Measurements from ENCODE around the gene CKS1B. TPM values are rescaled to one million over a fixed set of nuclear protein-coding genes. Genes with fewer than 3 reads are reported as not detected.

The CKS1B gene
- total and polyA plus RNA-seq, 9 of the 15 experiments (the other 6 are each of a cell fraction or from before 2014, with no cell fraction given), result 215 to 1,103 (median 460) TPM

- Histone ChIP-seq H3K9ac (ENCODE audit: insufficient read depth in 1 of 2, low read depth in 2 of 2, low read length in 2 of 2) (peak overlapping the region in 1 of 2 experiments; percentile 83; a peak in 3 of 4 replicates), H4K20me1 (replicated peaks; ENCODE audit: control insufficient read depth, insufficient read depth, low read length) (peaks cover 3% of the 10 kb centered on the region), H3K27me3 (ENCODE audit: control insufficient read depth in 2 of 2, insufficient read depth in 2 of 2, low read length in 2 of 2) (no peaks in the 10 kb centered on the region), H3K4me2 (ENCODE audit: insufficient read depth, low read length) (no peak overlapping the region), H2AFZ (ENCODE audit: low read depth, low read length) (no peak overlapping the region), H3K4me1 (replicated peaks in 1 of 2; ENCODE audit: control insufficient read depth in 2 of 2, insufficient read depth in 2 of 2, low read length in 2 of 2) (peaks cover 87 to 91% of the 10 kb centered on the region in 2 experiments), H3K36me3 (ENCODE audit: control insufficient read depth, insufficient read depth, low read length) (peaks cover 73% of the 10 kb centered on the region; the same call in 2 of the 3 replicates), H3K9me1 (ENCODE audit: control insufficient read depth, insufficient read depth, low read length) (no peaks in the 10 kb centered on the region), H3K4me3 (no peak overlapping the region), H3K9me3 (replicated peaks; ENCODE audit: control insufficient read depth, insufficient read depth, low read depth, low read length) (no peaks in the 10 kb centered on the region), H3K79me2 (ENCODE audit: control insufficient read depth, insufficient read depth, low read length) (peaks cover 91% of the 10 kb centered on the region), H3K27ac (ENCODE audit: extremely low read depth, low read depth, low read length) (peak overlapping the region; percentile 57; the same call in 1 of the 3 replicates)
- no peak for DNase-seq (ENCODE audit: extremely low read depth in 1 of 4, low spot score in 3 of 4)
- in situ Hi-C loops (cut with MboI) (no loop called here), intact Hi-C loops (cut with micrococcal nuclease) (no loop called here)
- CTCF ChIA-PET (ENCODE audit: low intra/inter-chr PET ratio), result no interaction called here
- TF ChIP-seq RBFOX2 (IDR thresholded peaks at IDR 0.05; ENCODE audit: low read depth, low read length), result peak; percentile 50
- TF ChIP-seq, protein P1, sequence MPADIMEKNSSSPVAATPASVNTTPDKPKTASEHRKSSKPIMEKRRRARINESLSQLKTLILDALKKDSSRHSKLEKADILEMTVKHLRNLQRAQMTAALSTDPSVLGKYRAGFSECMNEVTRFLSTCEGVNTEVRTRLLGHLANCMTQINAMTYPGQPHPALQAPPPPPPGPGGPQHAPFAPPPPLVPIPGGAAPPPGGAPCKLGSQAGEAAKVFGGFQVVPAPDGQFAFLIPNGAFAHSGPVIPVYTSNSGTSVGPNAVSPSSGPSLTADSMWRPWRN (IDR thresholded peaks at IDR 0.05; ENCODE audit: low read depth), result no peak
- peak; percentile 45; the same call in 1 of the 2 replicates for TF ChIP-seq POLR2G (IDR thresholded peaks at IDR 0.05; ENCODE audit: low read depth, low read length)
- no peak for ATAC-seq
- POLR2A ChIA-PET, result interaction anchor here (0.6 to 1.7 kb wide), 3 partner anchors 8 to 37 kb away, joined by 3 to 12 read pairs (median 5); no protein-coding TSS in a partner anchor
- FAIRE-seq, result no peak
- WGBS (ENCODE audit: insufficient coverage, low coverage, missing lambda C conversion rate), result 83% methylated on average over 7 of the region's 12 CpGs
- BruUV-seq (replicated peaks), result no TSS peak
Observed at GRCh38 chr1:155009221-155009711, 34.8 kb downstream of the CKS1B start.

GRCh38 chr1:155009742-155010141, 35.3 kb downstream of the CKS1B start:
- ChIA-PET POLR2A (interaction anchor here (0.7 kb wide), 1 partner anchor 9 kb away, joined by 5 read pairs; no protein-coding TSS in a partner anchor), CTCF (ENCODE audit: low intra/inter-chr PET ratio) (no interaction called here)
- H3K36me3 ChIP-seq (ENCODE audit: control insufficient read depth, insufficient read depth, low read length), result peaks cover 73% of the 10 kb centered on the region; the same call in 2 of the 3 replicates
- no peaks in the 10 kb centered on the region for H3K9me3 ChIP-seq (replicated peaks; ENCODE audit: control insufficient read depth, insufficient read depth, low read depth, low read length)
- intact Hi-C loops (cut with micrococcal nuclease) (no loop called here), in situ Hi-C loops (cut with MboI) (no loop called here)
- peaks cover 3% of the 10 kb centered on the region for H4K20me1 ChIP-seq (replicated peaks; ENCODE audit: control insufficient read depth, insufficient read depth, low read length)
- no peak for ATAC-seq
- FAIRE-seq, result no peak
- DNase-seq (ENCODE audit: extremely low read depth in 1 of 4, low spot score in 3 of 4), result no peak
- peaks cover 86 to 87% of the 10 kb centered on the region in 2 experiments for H3K4me1 ChIP-seq (replicated peaks in 1 of 2; ENCODE audit: control insufficient read depth in 2 of 2, insufficient read depth in 2 of 2, low read length in 2 of 2)
- no peak overlapping the region for H3K4me2 ChIP-seq (ENCODE audit: insufficient read depth, low read length)
- peaks cover 89% of the 10 kb centered on the region for H3K79me2 ChIP-seq (ENCODE audit: control insufficient read depth, insufficient read depth, low read length)
- no peaks in the 10 kb centered on the region for H3K27me3 ChIP-seq (ENCODE audit: control insufficient read depth in 2 of 2, insufficient read depth in 2 of 2, low read length in 2 of 2)
- no peak overlapping the region for H2AFZ ChIP-seq (ENCODE audit: low read depth, low read length)
- no peak overlapping the region for H3K4me3 ChIP-seq
- 89% methylated on average over 5 of the region's 5 CpGs for WGBS (ENCODE audit: insufficient coverage, low coverage, missing lambda C conversion rate)
- H3K9ac ChIP-seq (ENCODE audit: insufficient read depth in 1 of 2, low read depth in 2 of 2, low read length in 2 of 2), result peak overlapping the region in 1 of 2 experiments; percentile 78; a peak in 1 of 4 replicates
- H3K27ac ChIP-seq (ENCODE audit: extremely low read depth, low read depth, low read length), result no peak overlapping the region; the same call in 2 of the 3 replicates
- no TSS peak for BruUV-seq (replicated peaks)
- H3K9me1 ChIP-seq (ENCODE audit: control insufficient read depth, insufficient read depth, low read length), result no peaks in the 10 kb centered on the region
- no peak for TF ChIP-seq ZNF217 (CRISPR knock-in tag; IDR thresholded peaks at IDR 0.05)
- TF ChIP-seq OTX1 (CRISPR knock-in tag; IDR thresholded peaks at IDR 0.05), result 0 out of 2 replicates have a peak, but pooled peaks have one; percentile 10
- no peak for TF ChIP-seq ZNF583 (CRISPR knock-in tag; IDR thresholded peaks at IDR 0.05)
- TF ChIP-seq IFI16 (CRISPR knock-in tag; IDR thresholded peaks at IDR 0.05), result no peak
